Spleen (tissue), 11 donors: Measurements from ENCODE around the gene TSC22D1. TPM values are rescaled to one million over a fixed set of nuclear protein-coding genes. Genes with fewer than 3 reads are reported as not detected.

ENCODE experiments used
- DNase-seq: peaks from one replicate; pipeline ENCODE4 v3.0.0-alpha.2; 2020
- H3K27ac ChIP-seq, 8 donors: fragments of 200-600 bp; sonication (generic) in 7 of 8; 1 replicate in 4 of 8; 2 replicates in 4 of 8; pipeline versions ENCODE4 v1.5.0 to v1.8.0; 2016 to 2021; ENCODE audit warnings: inconsistent platforms in 4 of 8, mild to moderate bottlenecking in 4 of 8, moderate library complexity in 1 of 8
- H3K27me3 ChIP-seq, 7 donors: fragments of 200-600 bp; sonication (generic) in 6 of 7; replicated peaks in 1 of 7; 1 replicate in 4 of 7; 2 replicates in 3 of 7; pipeline versions ENCODE4 v1.5.0 to v1.8.0; 2016 to 2021; ENCODE audit warnings: inconsistent platforms in 3 of 7, mild to moderate bottlenecking in 1 of 7
- H3K36me3 ChIP-seq, 6 donors: fragments of 200-600 bp; sonication (generic) in 5 of 6; 1 replicate in 4 of 6; 2 replicates in 2 of 6; pipeline versions ENCODE4 v1.5.0 to v1.8.0; 2016 to 2021; ENCODE audit warnings: inconsistent platforms in 2 of 6
- H3K4me1 ChIP-seq, 6 donors: fragments of 200-600 bp; sonication (generic) in 5 of 6; 1 replicate in 3 of 6; 2 replicates in 3 of 6; pipeline versions ENCODE4 v1.5.0 to v1.8.0; 2016 to 2021; ENCODE audit warnings: inconsistent platforms in 3 of 6
- H3K4me3 ChIP-seq, 8 donors: fragments of 200-600 bp; sonication (generic) in 7 of 8; 1 replicate in 4 of 8; 2 replicates in 4 of 8; pipeline versions ENCODE4 v1.5.0 to v1.8.0; 2016 to 2021; ENCODE audit warnings: inconsistent platforms in 4 of 8, mild to moderate bottlenecking in 4 of 8, moderate library complexity in 2 of 8
- H3K9me3 ChIP-seq, 8 donors: fragments of 200-600 bp; sonication (generic) in 7 of 8; 1 replicate in 4 of 8; 2 replicates in 4 of 8; pipeline versions ENCODE4 v1.5.0 to v1.8.0; 2016 to 2021; ENCODE audit warnings: inconsistent platforms in 4 of 8
- CTCF ChIP-seq, 11 experiments: fragments of 200-600 bp in 7 of 11; fragments of 450-650 bp in 4 of 11; sonication (generic) in 4 of 11; IDR thresholded peaks in 8 of 11; conservative IDR thresholded peaks in 3 of 11; 1 replicate in 7 of 11; 2 replicates in 4 of 11; pipeline versions ENCODE4 v1.4.0 to v1.8.0; 2016 to 2021; ENCODE audit warnings: antibody characterized with exemption in 11 of 11, inconsistent platforms in 4 of 11, mild to moderate bottlenecking in 1 of 11
- POLR2A ChIP-seq, 3 donors: fragments of 450-650 bp; IDR thresholded peaks; one replicate each; pipeline ENCODE4 v1.5.1; 2017; ENCODE audit warnings: antibody characterized with exemption in 3 of 3, mild to moderate bottlenecking in 1 of 3
- POLR2AphosphoS5 ChIP-seq, 3 donors: sonication (generic); formaldehyde crosslinking; IDR thresholded peaks; one replicate each; pipeline ENCODE4 v1.5.1; 2017; ENCODE audit warnings: antibody characterized with exemption in 3 of 3
- WGBS, 5 donors: extraction: QIAGEN DNeasy Blood & Tissue Kit in 3 of 5; methylation state at CpG; one replicate each; pipeline versions ENCODE4 v1.1.5 to v1.1.7; 2013 to 2018; 5-methylcytosine and 5-hydroxymethylcytosine counted together
- intact Hi-C: fragments of 100-400 bp; cut with DNase I; formaldehyde crosslinking; loops from one replicate; pipeline ENCODE4 v1.15.0; 2023; ENCODE audit warnings: low total_unique reads
- polyA plus RNA-seq, 3 donors: library from polyadenylated mRNA; stranded (reverse); fragments of 200-250 nt; gene quantifications; one replicate each; pipeline ENCODE4 v1.2.1, GENCODE V29; 2013
- total RNA-seq, 7 donors: library from RNA; depleted of rRNA in 3 of 7; stranded (reverse); fragments of >200 nt in 3 of 7; fragmentation: NEBNext Ultra II Directional in 4 of 7; extraction: Animal tissue kit (Norgen Biotek cat#: 25700) in 4 of 7; gene quantifications; one replicate each; pipeline versions ENCODE4 v1.1.0 to v1.2.1, GENCODE V29; 2016 to 2021
- donor health status: healthy with polysubstance abuse.
- donor health status: DM: no; HTN: no; CAD: no; lungs with moderate emphysema.
- donor health status: DM: no; HTN: no; CAD: no.
- donor health status: Bipolar disorder and iron deficiency.
- donor health status: healthy.
- donor health status: DM: no; HTN: no; CAD: no.
- donor health status: DM: yes; HTN: yes; CAD: no.

The TSC22D1 gene
- total and polyA plus RNA-seq, 10 donors: 14.3 to 66.3 (median 42.6) TPM

- 85 to 100% (median 93%) methylated on average over 1 of the region's 1 CpG for WGBS, 5 donors
- TF ChIP-seq CTCF (IDR thresholded peaks at IDR 0.05 in 8 of 11, conservative IDR thresholded peaks at IDR 0.05 in 3 of 11) (no peak), POLR2AphosphoS5 (IDR thresholded peaks at IDR 0.05) (no peak), POLR2A (IDR thresholded peaks at IDR 0.05) (no peak)
- H3K4me3 ChIP-seq: no peak overlapping the region
- no peak for DNase-seq
- H3K27ac ChIP-seq: no peak overlapping the region
- intact Hi-C loops: no loop called here
- H3K27me3 ChIP-seq: peaks cover 0 to under 1% (median 0%) of the 10 kb centered on the region in 7 donors
- H3K4me1 ChIP-seq: no peaks in the 10 kb centered on the region
- H3K36me3 ChIP-seq: no peaks in the 10 kb centered on the region
- H3K9me3 ChIP-seq: no peaks in the 10 kb centered on the region
These were observed 43.5 kb upstream of the TSC22D1 start for GRCh38 chr13:44619651-44620050.

- no peaks in the 10 kb centered on the region for H3K4me1 ChIP-seq
- no peak overlapping the region for H3K4me3 ChIP-seq
- H3K9me3 ChIP-seq: no peaks in the 10 kb centered on the region
- no peak for DNase-seq
- no peaks in the 10 kb centered on the region for H3K36me3 ChIP-seq
- no peaks in the 10 kb centered on the region for H3K27me3 ChIP-seq
- intact Hi-C loops: no loop called here
- TF ChIP-seq POLR2AphosphoS5 (IDR thresholded peaks at IDR 0.05) (no peak), POLR2A (IDR thresholded peaks at IDR 0.05) (no peak)
- WGBS, 5 donors: 62 to 82% (median 78%) methylated on average over 1 of the region's 1 CpG
- H3K27ac ChIP-seq: no peak overlapping the region
These were observed 42.2 kb upstream of the TSC22D1 start for GRCh38 chr13:44618326-44618725.

- H3K36me3 ChIP-seq: no peaks in the 10 kb centered on the region
- no peaks in the 10 kb centered on the region for H3K9me3 ChIP-seq
- no peak overlapping the region for H3K4me3 ChIP-seq
- intact Hi-C loops: no loop called here
- H3K27ac ChIP-seq: no peak overlapping the region
- no peaks in the 10 kb centered on the region for H3K4me1 ChIP-seq
- H3K27me3 ChIP-seq: no peaks in the 10 kb centered on the region
- no peak for DNase-seq
- TF ChIP-seq CTCF (IDR thresholded peaks at IDR 0.05 in 8 of 11, conservative IDR thresholded peaks at IDR 0.05 in 3 of 11) (no peak), POLR2AphosphoS5 (IDR thresholded peaks at IDR 0.05) (no peak), POLR2A (IDR thresholded peaks at IDR 0.05) (no peak)
- WGBS, 5 donors: 82 to 95% (median 90%) methylated on average over 11 of the region's 11 CpGs
These were observed 41.5 kb upstream of the TSC22D1 start for GRCh38 chr13:44617648-44618047.

GRCh38 chr13:44609137-44609536, 33.0 kb upstream of the TSC22D1 start:
- DNase-seq: no peak
- Histone ChIP-seq H3K27me3 (peaks cover 0 to 6% (median 0%) of the 10 kb centered on the region in 7 donors), H3K4me3 (no peak overlapping the region), H3K4me1 (no peaks in the 10 kb centered on the region), H3K36me3 (no peaks in the 10 kb centered on the region), H3K9me3 (peaks cover 0 to 14% (median 9%) of the 10 kb centered on the region in 8 donors), H3K27ac (no peak overlapping the region)
- intact Hi-C loops: no loop called here
- WGBS, 5 donors: 83 to 100% (median 90%) methylated on average over 2 of the region's 2 CpGs
- no peak for TF ChIP-seq POLR2A (IDR thresholded peaks at IDR 0.05)
- no peak for TF ChIP-seq CTCF (IDR thresholded peaks at IDR 0.05 in 8 of 11, conservative IDR thresholded peaks at IDR 0.05 in 3 of 11)
- TF ChIP-seq POLR2AphosphoS5 (IDR thresholded peaks at IDR 0.05): no peak

- Histone ChIP-seq H3K4me3 (no peak overlapping the region), H3K27ac (no peak overlapping the region), H3K27me3 (peaks cover 0 to 6% (median 0%) of the 10 kb centered on the region in 7 donors), H3K9me3 (peaks cover 0 to 7% (median 6%) of the 10 kb centered on the region in 8 donors), H3K36me3 (no peaks in the 10 kb centered on the region), H3K4me1 (no peaks in the 10 kb centered on the region)
- DNase-seq: no peak
- no peak for TF ChIP-seq CTCF (IDR thresholded peaks at IDR 0.05 in 8 of 11, conservative IDR thresholded peaks at IDR 0.05 in 3 of 11)
- no peak for TF ChIP-seq POLR2A (IDR thresholded peaks at IDR 0.05)
- no peak for TF ChIP-seq POLR2AphosphoS5 (IDR thresholded peaks at IDR 0.05)
- intact Hi-C loops: no loop called here
- WGBS, 5 donors: 63 to 83% (median 76%) methylated on average over 6 of the region's 6 CpGs
These were observed 29.6 kb upstream of the TSC22D1 start for GRCh38 chr13:44605721-44606120.
